H1 (cell line): ENCODE results near the gene CEMP1. TPM values are rescaled to one million over a fixed set of nuclear protein-coding genes. Genes with fewer than 3 reads are reported as not detected.

Experiments
- CTCF ChIA-PET: fragments of 300-600 bp; sonication (Branson Sonifier 250); formaldehyde crosslinking; loops from one replicate; lab custom pipeline; 2021; ENCODE audit not compliant: partially characterized antibody; lab: Charles Lee
- POLR2A ChIA-PET: fragments of 300-600 bp; sonication (Branson Sonifier 250); formaldehyde crosslinking; loops from one replicate; lab custom pipeline; 2021; ENCODE audit warnings: inconsistent platforms; ENCODE audit not compliant: partially characterized antibody; lab: Charles Lee
- DNase-seq, 2 experiments: peaks; one replicate each; pipeline versions ENCODE4 v3.0.0 to v3.0.0-alpha.2; 2010 to 2022; ENCODE audit warnings: low spot score in 2 of 2, low read depth in 1 of 2, mixed read lengths in 1 of 2
- FAIRE-seq: peaks from 2 replicates; lab custom pipeline; 2011; peaks lifted over from hg19 to GRCh38; lab: Jason Lieb, UNC
- H2AFZ ChIP-seq: 2 replicates; pipeline ENCODE4 v1.8.1; 2012; ENCODE audit warnings: low read length, inconsistent platforms
- H2AK5ac ChIP-seq: 2 replicates; pipeline ENCODE4 v1.6.1; 2013; ENCODE audit warnings: low read depth, low read length
- H2BK120ac ChIP-seq: replicated peaks from 2 replicates; pipeline ENCODE3; 2013; ENCODE audit warnings: low read depth, low read length, inconsistent platforms
- H2BK12ac ChIP-seq: 2 replicates; pipeline ENCODE4 v1.6.1; 2013; ENCODE audit warnings: low read depth, low read length
- H2BK15ac ChIP-seq: 2 replicates; pipeline ENCODE4 v1.6.1; 2013; ENCODE audit warnings: low read length
- H2BK20ac ChIP-seq: 2 replicates; pipeline ENCODE4 v1.6.1; 2013; ENCODE audit warnings: low read length
- H2BK5ac ChIP-seq: 2 replicates; pipeline ENCODE4 v1.6.1; 2013; ENCODE audit warnings: low read depth, low read length
- H3K14ac ChIP-seq: 2 replicates; pipeline ENCODE4 v1.6.1; 2013; ENCODE audit warnings: inconsistent platforms; ENCODE audit not compliant: insufficient read length
- H3K18ac ChIP-seq: 2 replicates; pipeline ENCODE4 v1.6.1; 2013; ENCODE audit warnings: low read length; ENCODE audit errors: extremely low read depth
- H3K23ac ChIP-seq: 2 replicates; pipeline ENCODE4 v1.6.1; 2013; ENCODE audit warnings: inconsistent platforms; ENCODE audit not compliant: insufficient read length
- H3K23me2 ChIP-seq: 2 replicates; pipeline ENCODE4 v1.6.1; 2013; ENCODE audit warnings: low read depth, low read length
- H3K27ac ChIP-seq: 2 replicates; pipeline ENCODE4 v1.6.1; 2011; ENCODE audit warnings: low read depth, low read length, inconsistent platforms
- H3K27me3 ChIP-seq, 4 experiments: replicated peaks in 1 of 4; 1 replicate in 1 of 4; 2 replicates in 3 of 4; pipeline versions ENCODE4 v1.6.1 to v1.8.1; 2011 to 2013; ENCODE audit warnings: low read length in 3 of 4, mild to moderate bottlenecking in 3 of 4, inconsistent platforms in 2 of 4, mixed read lengths in 2 of 4, moderate library complexity in 1 of 4; ENCODE audit not compliant: control insufficient read depth in 3 of 4, insufficient read depth in 3 of 4; ENCODE audit errors: extremely low read depth in 1 of 4
- H3K36me3 ChIP-seq, 4 experiments: 2 replicates each; pipeline versions ENCODE4 v1.6.1 to v1.8.1; 2011 to 2013; ENCODE audit warnings: mild to moderate bottlenecking in 4 of 4, low read length in 3 of 4, moderate library complexity in 2 of 4, control low read depth in 1 of 4, inconsistent platforms in 1 of 4; ENCODE audit not compliant: insufficient read depth in 4 of 4, control insufficient read depth in 2 of 4
- H3K4ac ChIP-seq: replicated peaks from 2 replicates; pipeline ENCODE3; 2013; ENCODE audit warnings: low read length, low read depth, mixed read lengths, inconsistent platforms; ENCODE audit not compliant: insufficient read length
- H3K4me1 ChIP-seq, 4 experiments: replicated peaks in 1 of 4; 1 replicate in 1 of 4; 2 replicates in 3 of 4; pipeline versions ENCODE4 v1.6.1 to v1.8.1; 2011 to 2013; ENCODE audit warnings: low read length in 3 of 4, inconsistent platforms in 2 of 4, mixed read lengths in 1 of 4; ENCODE audit not compliant: insufficient read depth in 4 of 4, control insufficient read depth in 3 of 4
- H3K4me2 ChIP-seq, 2 experiments: 2 replicates each; pipeline versions ENCODE4 v1.6.1 to v1.8.1; 2011 to 2013; ENCODE audit warnings: low read depth in 2 of 2, low read length in 2 of 2, control low read depth in 1 of 2, inconsistent platforms in 1 of 2, mild to moderate bottlenecking in 1 of 2; ENCODE audit not compliant: insufficient read depth in 1 of 2
- H3K4me3 ChIP-seq, 4 experiments: fragments of 200-600, 300-600 bp in 1 of 4; sonication (generic), shearing (Covaris generic), sonication (Bioruptor Twin) in 1 of 4; 2 replicates each; pipeline versions ENCODE4 v1.5.1 to v1.8.1; 2011 to 2016; ENCODE audit warnings: low read length in 4 of 4, low read depth in 3 of 4, control low read depth in 2 of 4, inconsistent platforms in 2 of 4, mild to moderate bottlenecking in 2 of 4, mixed read lengths in 1 of 4, moderate library complexity in 1 of 4; ENCODE audit not compliant: insufficient read depth in 2 of 4; ENCODE audit errors: extremely low read depth in 1 of 4
- H3K56ac ChIP-seq: replicated peaks from 2 replicates; pipeline ENCODE3; 2013; ENCODE audit warnings: low read depth, mild to moderate bottlenecking, mixed read lengths, low read length, inconsistent platforms; ENCODE audit not compliant: insufficient read length
- H3K79me1 ChIP-seq: 2 replicates; pipeline ENCODE4 v1.6.1; 2013; ENCODE audit warnings: low read depth, low read length, control low read depth
- H3K79me2 ChIP-seq, 2 experiments: 2 replicates each; pipeline versions ENCODE4 v1.6.1 to v1.8.1; 2012 to 2013; ENCODE audit warnings: low read length in 2 of 2, mild to moderate bottlenecking in 2 of 2, inconsistent platforms in 1 of 2; ENCODE audit not compliant: insufficient read depth in 2 of 2, control insufficient read depth in 1 of 2
- H3K9ac ChIP-seq, 4 experiments: replicated peaks in 1 of 4; 1 replicate in 1 of 4; 2 replicates in 3 of 4; pipeline versions ENCODE4 v1.6.1 to v1.8.1; 2011 to 2013; ENCODE audit warnings: low read depth in 3 of 4, low read length in 3 of 4, control low read depth in 2 of 4, mild to moderate bottlenecking in 2 of 4, moderate library complexity in 2 of 4, inconsistent platforms in 1 of 4; ENCODE audit errors: extremely low read depth in 1 of 4
- H3K9me3 ChIP-seq, 2 experiments: 2 replicates each; pipeline versions ENCODE4 v1.6.1 to v1.8.1; 2012 to 2013; ENCODE audit warnings: mild to moderate bottlenecking in 2 of 2, moderate library complexity in 2 of 2, control low read depth in 1 of 2, inconsistent platforms in 1 of 2, low read depth in 1 of 2, low read length in 1 of 2, mixed read lengths in 1 of 2; ENCODE audit not compliant: insufficient read depth in 2 of 2
- H4K20me1 ChIP-seq, 2 experiments: replicated peaks in 1 of 2; 2 replicates each; pipeline versions ENCODE3 to v1.8.1; 2011 to 2013; ENCODE audit warnings: inconsistent platforms in 2 of 2, low read length in 2 of 2, mild to moderate bottlenecking in 1 of 2; ENCODE audit not compliant: insufficient read depth in 2 of 2, control insufficient read depth in 1 of 2
- H4K5ac ChIP-seq: 2 replicates; pipeline ENCODE4 v1.6.1; 2013; ENCODE audit warnings: low read length, low read depth, mixed read lengths, inconsistent platforms; ENCODE audit not compliant: insufficient read length
- H4K8ac ChIP-seq: 2 replicates; pipeline ENCODE4 v1.8.0; 2013; ENCODE audit warnings: mild to moderate bottlenecking, moderate library complexity, low read length, inconsistent platforms; ENCODE audit not compliant: insufficient read depth; ENCODE audit errors: extremely low read depth
- H4K91ac ChIP-seq: replicated peaks from 2 replicates; pipeline ENCODE3; 2013; ENCODE audit warnings: low read length, mixed read lengths, inconsistent platforms; ENCODE audit not compliant: insufficient read length
- BRCA1 ChIP-seq: IDR thresholded peaks from 2 replicates; pipeline ENCODE4 v1.6.1; 2012; ENCODE audit warnings: low read depth, low read length, improper control_type of control experiment
- E2F6 ChIP-seq: IDR thresholded peaks from 2 replicates; pipeline ENCODE4 v1.6.1; 2012; ENCODE audit warnings: inconsistent platforms
- EP300 ChIP-seq, 2 experiments: IDR thresholded peaks; 1 replicate in 1 of 2; 2 replicates in 1 of 2; pipeline ENCODE4 v1.6.1; 2011 to 2012; ENCODE audit warnings: low read depth in 2 of 2, low read length in 2 of 2, mild to moderate bottlenecking in 2 of 2, borderline replicate concordance in 1 of 2, inconsistent platforms in 1 of 2, moderate library complexity in 1 of 2
- GABPA ChIP-seq: IDR thresholded peaks from 2 replicates; pipeline ENCODE4 v1.6.1; 2011; ENCODE audit warnings: mild to moderate bottlenecking, low read length, moderate library complexity, borderline replicate concordance; ENCODE audit not compliant: insufficient read depth
- HDAC2 ChIP-seq, 2 experiments: fragments of 300-600 bp in 1 of 2; sonication (generic) in 1 of 2; IDR thresholded peaks; 2 replicates each; pipeline ENCODE4 v1.6.1; 2011 to 2012; ENCODE audit warnings: low read depth in 2 of 2, low read length in 2 of 2, mild to moderate bottlenecking in 2 of 2, moderate library complexity in 2 of 2, borderline replicate concordance in 1 of 2, inconsistent platforms in 1 of 2
- JUND ChIP-seq: IDR thresholded peaks from 2 replicates; pipeline ENCODE4 v1.6.1; 2011; ENCODE audit warnings: mild to moderate bottlenecking, improper control_type of control experiment, low read length
- POLR2A ChIP-seq, 2 experiments: IDR thresholded peaks; 1 replicate in 1 of 2; 2 replicates in 1 of 2; pipeline ENCODE4 v1.6.1; 2011; ENCODE audit warnings: low read depth in 2 of 2, low read length in 2 of 2, mild to moderate bottlenecking in 2 of 2; ENCODE audit errors: control extremely low read depth in 1 of 2
- USF2 ChIP-seq: IDR thresholded peaks from 2 replicates; pipeline ENCODE4 v1.6.1; 2011; ENCODE audit warnings: low read length, improper control_type of control experiment
- WGBS, 2 experiments: shearing (Covaris generic) in 1 of 2; methylation state at CpG; one replicate each; pipeline versions ENCODE4 v1.1.6 to v1.1.7; 2013 to 2015; ENCODE audit warnings: low lambda C conversion rate in 2 of 2, mixed read lengths in 2 of 2, inconsistent platforms in 1 of 2, low coverage in 1 of 2, missing lambda C conversion rate in 1 of 2; ENCODE audit not compliant: insufficient replicate concordance in 2 of 2, insufficient coverage in 1 of 2, insufficient read length in 1 of 2; ENCODE audit errors: extremely low coverage in 1 of 2, missing lambda C conversion rate in 1 of 2; 5-methylcytosine and 5-hydroxymethylcytosine counted together
- polyA plus RNA-seq, 7 experiments: library from polyadenylated mRNA; depleted of rRNA in 3 of 7; stranded (reverse) in 5 of 7; unstranded in 2 of 7; fragments of >200 nt in 5 of 7; fragments of 200-250 nt in 2 of 7; gene quantifications; 1 replicate in 5 of 7; 2 replicates in 1 of 7; 4 replicates in 1 of 7; pipeline versions ENCODE4 v1.2.1 to v1.2.3, GENCODE V29; 2011 to 2013; ENCODE audit warnings: missing spikeins in 2 of 7, mixed read lengths in 2 of 7
- total RNA-seq: library from RNA; stranded (reverse); fragmentation: NEBNext Ultra II Directional; extraction: Animal tissue kit (Norgen Biotek cat#: 25700); gene quantifications from 2 replicates; pipeline ENCODE4 v1.2.1, GENCODE V29; 2021

CEMP1 gene
- total and polyA plus RNA-seq, 2 of the 8 experiments (the other 6 are each of a cell fraction or from before 2014, with no cell fraction given): not detected

GRCh38 chr16:2495041-2495440 lies 36.2 kb downstream of the CEMP1 start:
- H3K23me2 ChIP-seq: no peaks in the 10 kb centered on the region
- no peak overlapping the region for H4K5ac ChIP-seq
- ChIA-PET POLR2A (interaction anchor here (0.7 to 1.5 kb wide), 2 partner anchors 13 to 222 kb away, joined by 4 read pairs; no protein-coding TSS in a partner anchor), CTCF (no interaction called here)
- DNase-seq: no peak
- H2AK5ac ChIP-seq: no peak overlapping the region
- no peak overlapping the region for H2AFZ ChIP-seq
- H2BK5ac ChIP-seq: no peak overlapping the region
- H3K18ac ChIP-seq: no peak overlapping the region
- no peaks in the 10 kb centered on the region for H3K27me3 ChIP-seq
- no peaks in the 10 kb centered on the region for H3K9me3 ChIP-seq
- no peaks in the 10 kb centered on the region for H3K4me1 ChIP-seq
- H2BK15ac ChIP-seq: no peak overlapping the region
- no peaks in the 10 kb centered on the region; the same call in 1 of the 2 replicates for H3K79me1 ChIP-seq
- no peak overlapping the region for H3K4me3 ChIP-seq
- no peak for FAIRE-seq
- no peak overlapping the region for H3K4me2 ChIP-seq
- H3K23ac ChIP-seq: no peak overlapping the region
- no peak overlapping the region for H3K14ac ChIP-seq
- H2BK120ac ChIP-seq: no peak overlapping the region
- no peak overlapping the region for H2BK12ac ChIP-seq
- H3K4ac ChIP-seq: no peak overlapping the region
- H4K91ac ChIP-seq: no peak overlapping the region
- H2BK20ac ChIP-seq: no peak overlapping the region
- H3K27ac ChIP-seq: no peak overlapping the region
- H4K8ac ChIP-seq: no peak overlapping the region
- no peak overlapping the region for H3K9ac ChIP-seq
- H3K36me3 ChIP-seq: peaks cover 0 to 15% (median 4%) of the 10 kb centered on the region in 4 experiments; a peak in 4 of 8 replicates
- H3K56ac ChIP-seq: no peak overlapping the region
- peaks cover 0 to 9% of the 10 kb centered on the region in 2 experiments for H4K20me1 ChIP-seq
- 92% methylated on average over 5 of the region's 5 CpGs; no CpG with 5 or more reads in 1 of the 2 experiments for WGBS, 2 experiments
- H3K79me2 ChIP-seq: 0 out of 4 replicates have a peak, but pooled peaks cover 0 to 2% of the 10 kb centered on the region in 2 experiments
- TF ChIP-seq JUND: no peak
- TF ChIP-seq EP300 (IDR thresholded peaks at IDR 0.05; ENCODE audit: borderline replicate concordance in 1 of 2, low read depth in 2 of 2, low read length in 2 of 2): no peak
- TF ChIP-seq BRCA1: no peak
- no peak for TF ChIP-seq HDAC2 (IDR thresholded peaks at IDR 0.05; ENCODE audit: borderline replicate concordance in 1 of 2, low read depth in 2 of 2, low read length in 2 of 2)
- no peak for TF ChIP-seq GABPA
- no peak for TF ChIP-seq E2F6
- no peak for TF ChIP-seq POLR2A (IDR thresholded peaks at IDR 0.05; ENCODE audit: control extremely low read depth in 1 of 2, low read depth in 2 of 2, low read length in 2 of 2)
- no peak for TF ChIP-seq USF2
